ENCODE measurements around the gene MRPL57.
"Not testable (repeated sequence)": the region's sequence is repeated elsewhere in the genome, so short reads cannot be mapped to it uniquely, and the experiment has no call there.

MRPL57 gene

GRCh38 chr13:21194756-21195155, 18.3 kb downstream of the MRPL57 start:
- not testable (repeated sequence) for DNase-seq (ENCODE audit: low read depth in 2 of 2, low spot score in 1 of 2)

- DNase-seq (ENCODE audit: low read depth in 2 of 2, low spot score in 1 of 2): not testable (repeated sequence)
Measured at GRCh38 chr13:21197606-21198225, 21.3 kb downstream of the MRPL57 start.

GRCh38 chr13:21198391-21198790, 21.9 kb downstream of the MRPL57 start:
- DNase-seq (ENCODE audit: low read depth in 2 of 2, low spot score in 1 of 2): not testable (repeated sequence)

GRCh38 chr13:21201456-21202190, 25.2 kb downstream of the MRPL57 start:
- not testable (repeated sequence) for DNase-seq (ENCODE audit: low read depth in 2 of 2, low spot score in 1 of 2)

- no peak for DNase-seq (ENCODE audit: low read depth in 2 of 2, low spot score in 1 of 2)
Measured at GRCh38 chr13:21202767-21203531, 26.5 kb downstream of the MRPL57 start.

GRCh38 chr13:21208652-21209154, 32.2 kb downstream of the MRPL57 start:
- DNase-seq (ENCODE audit: low read depth in 2 of 2, low spot score in 1 of 2): no peak

- no peak for DNase-seq (ENCODE audit: low read depth in 2 of 2, low spot score in 1 of 2)
Measured at GRCh38 chr13:21212138-21212775, 35.8 kb downstream of the MRPL57 start.

- not testable (repeated sequence) for DNase-seq (ENCODE audit: low read depth in 2 of 2, low spot score in 1 of 2)
Measured at GRCh38 chr13:21215419-21215818, 39.0 kb downstream of the MRPL57 start.

GRCh38 chr13:21216332-21216731, 39.9 kb downstream of the MRPL57 start:
- DNase-seq (ENCODE audit: low read depth in 2 of 2, low spot score in 1 of 2): no peak

- DNase-seq (ENCODE audit: low read depth in 2 of 2, low spot score in 1 of 2): no peak
Measured at GRCh38 chr13:21218351-21219035, 42.0 kb downstream of the MRPL57 start.

- no peak for DNase-seq (ENCODE audit: low read depth in 2 of 2, low spot score in 1 of 2)
Measured at GRCh38 chr13:21219036-21219381, 42.6 kb downstream of the MRPL57 start.

- not testable (repeated sequence) for DNase-seq (ENCODE audit: low read depth in 2 of 2, low spot score in 1 of 2)
Measured at GRCh38 chr13:21219716-21220115, 43.3 kb downstream of the MRPL57 start.

GRCh38 chr13:21221268-21221667, 44.8 kb downstream of the MRPL57 start:
- no peak for DNase-seq (ENCODE audit: low read depth in 2 of 2, low spot score in 1 of 2)

GRCh38 chr13:21225082-21225481, 48.6 kb downstream of the MRPL57 start:
- DNase-seq (ENCODE audit: low read depth in 2 of 2, low spot score in 1 of 2): no peak

- no peak for DNase-seq (ENCODE audit: low read depth in 2 of 2, low spot score in 1 of 2)
Measured at GRCh38 chr13:21225841-21226581, 49.6 kb downstream of the MRPL57 start.

- DNase-seq (ENCODE audit: low read depth in 2 of 2, low spot score in 1 of 2): no peak
Measured at GRCh38 chr13:21227917-21228316, 51.5 kb downstream of the MRPL57 start.
